GM13976 (cell line): ENCODE data around the gene XRCC1.

Source experiments
- DNase-seq: peaks from one replicate; pipeline ENCODE4 v3.0.0; 2012; ENCODE audit warnings: low spot score
- in situ Hi-C: fragments of 300-500 bp; cut with MboI; formaldehyde crosslinking; loops from one replicate; pipeline ENCODE4 v1.12.0; 2022; ENCODE audit warnings: low sequenced_read_pairs, mixed read lengths, inconsistent platforms; ENCODE audit not compliant: unreplicated experiment
- TF ChIP-seq, protein P1 (sequence below): IDR thresholded peaks from 2 replicates; pipeline ENCODE4 v1.5.1; 2012; ENCODE audit warnings: borderline replicate concordance, mild to moderate bottlenecking; ENCODE audit not compliant: insufficient read depth; ENCODE audit errors: extremely low read depth, missing control alignments, control extremely low read depth

The XRCC1 gene

DNA sequence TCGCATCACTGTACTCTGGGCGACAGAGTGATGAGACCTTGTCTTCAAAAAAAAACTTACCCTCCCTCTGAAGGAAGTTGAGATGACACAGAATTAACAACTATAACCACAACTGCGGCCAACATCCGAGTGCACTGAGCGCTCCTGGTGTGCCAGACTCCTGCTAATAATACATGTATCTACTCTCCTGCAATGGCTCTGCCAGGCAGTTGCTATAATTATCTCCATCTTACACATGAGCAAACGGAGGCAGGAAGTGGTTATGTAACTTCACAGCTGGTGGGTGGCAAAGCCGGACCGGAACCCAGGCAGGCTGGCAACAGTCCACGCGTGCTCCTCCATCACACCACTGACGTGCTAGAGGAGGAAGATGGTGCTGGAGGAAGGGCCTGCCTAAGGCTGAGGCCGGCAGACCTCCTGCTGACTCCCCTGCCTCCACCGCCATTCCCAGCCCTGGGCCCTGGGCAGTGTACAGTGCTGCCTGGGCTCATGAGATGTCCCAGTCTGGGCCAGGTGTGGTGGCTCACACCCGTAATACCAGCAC lies 12.6 kb downstream of the XRCC1 start:
- in situ Hi-C loops: no loop called here
- peak; percentile 54 for DNase-seq
- TF ChIP-seq, protein P1, sequence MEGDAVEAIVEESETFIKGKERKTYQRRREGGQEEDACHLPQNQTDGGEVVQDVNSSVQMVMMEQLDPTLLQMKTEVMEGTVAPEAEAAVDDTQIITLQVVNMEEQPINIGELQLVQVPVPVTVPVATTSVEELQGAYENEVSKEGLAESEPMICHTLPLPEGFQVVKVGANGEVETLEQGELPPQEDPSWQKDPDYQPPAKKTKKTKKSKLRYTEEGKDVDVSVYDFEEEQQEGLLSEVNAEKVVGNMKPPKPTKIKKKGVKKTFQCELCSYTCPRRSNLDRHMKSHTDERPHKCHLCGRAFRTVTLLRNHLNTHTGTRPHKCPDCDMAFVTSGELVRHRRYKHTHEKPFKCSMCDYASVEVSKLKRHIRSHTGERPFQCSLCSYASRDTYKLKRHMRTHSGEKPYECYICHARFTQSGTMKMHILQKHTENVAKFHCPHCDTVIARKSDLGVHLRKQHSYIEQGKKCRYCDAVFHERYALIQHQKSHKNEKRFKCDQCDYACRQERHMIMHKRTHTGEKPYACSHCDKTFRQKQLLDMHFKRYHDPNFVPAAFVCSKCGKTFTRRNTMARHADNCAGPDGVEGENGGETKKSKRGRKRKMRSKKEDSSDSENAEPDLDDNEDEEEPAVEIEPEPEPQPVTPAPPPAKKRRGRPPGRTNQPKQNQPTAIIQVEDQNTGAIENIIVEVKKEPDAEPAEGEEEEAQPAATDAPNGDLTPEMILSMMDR: no peak

DNA sequence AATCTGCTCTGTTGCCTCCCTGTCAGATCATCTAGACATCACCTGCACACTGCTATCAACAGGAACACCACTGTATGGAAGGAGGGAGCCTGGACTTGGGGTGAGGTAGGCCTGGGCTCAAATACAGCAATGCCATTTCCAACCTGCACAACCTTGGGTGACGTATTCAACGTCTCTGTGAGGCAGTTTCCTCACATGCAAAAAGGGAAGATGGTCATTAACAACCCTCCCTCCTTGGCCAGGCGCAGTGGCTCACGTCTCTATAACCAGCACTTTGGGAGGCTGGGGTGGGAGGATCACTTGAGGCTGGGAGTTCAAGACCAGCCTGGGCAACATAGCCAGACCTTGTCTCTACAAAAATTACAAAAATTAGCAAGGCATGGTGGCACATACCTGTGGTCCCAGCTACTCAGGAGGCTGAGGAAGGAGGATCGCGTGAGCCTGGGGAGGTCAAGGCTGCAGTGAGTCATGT lies 13.1 kb downstream of the XRCC1 start:
- in situ Hi-C loops: no loop called here
- TF ChIP-seq, protein P1: no peak
- no peak for DNase-seq

DNA sequence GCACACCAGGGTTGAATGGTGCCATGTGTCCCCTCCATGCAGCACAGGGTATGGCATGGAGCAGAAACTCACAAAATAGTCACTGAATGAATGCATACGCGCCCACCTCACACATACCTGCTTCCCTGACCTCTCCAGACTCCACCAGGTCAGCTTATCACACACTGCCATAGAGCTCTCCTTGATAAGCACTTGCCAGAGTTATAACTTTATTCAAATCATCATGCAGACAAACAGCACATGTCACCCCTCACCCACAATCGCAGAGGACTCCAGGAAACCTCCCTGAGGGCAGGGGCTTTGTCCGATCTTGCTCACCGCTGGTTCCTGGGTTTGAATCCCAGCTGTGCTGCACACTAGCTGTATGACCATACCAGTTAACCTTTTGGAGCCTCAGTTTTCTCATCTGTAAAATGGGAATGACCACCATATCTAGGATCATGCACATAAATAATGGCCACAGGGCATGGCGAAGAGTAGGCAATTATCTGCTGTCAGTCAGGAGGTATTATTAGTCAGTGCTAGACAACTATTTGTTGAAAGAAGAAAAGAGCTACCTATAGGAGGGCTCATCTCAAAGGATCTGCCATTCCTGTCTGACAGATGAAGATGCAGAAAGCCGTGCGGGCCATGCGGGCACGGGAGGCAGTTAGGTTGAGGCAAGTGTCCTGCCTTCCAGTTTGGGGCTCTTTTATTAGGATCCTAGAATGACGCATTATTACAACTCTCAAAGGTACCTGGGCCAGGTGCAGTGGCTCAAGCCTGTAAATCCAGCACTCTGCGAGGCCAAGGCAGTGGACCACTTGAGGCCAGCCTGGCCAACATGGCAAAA lies 14.0 kb downstream of the XRCC1 start:
- TF ChIP-seq, protein P1: no peak
- DNase-seq: no peak
- in situ Hi-C loops: no loop called here

DNA sequence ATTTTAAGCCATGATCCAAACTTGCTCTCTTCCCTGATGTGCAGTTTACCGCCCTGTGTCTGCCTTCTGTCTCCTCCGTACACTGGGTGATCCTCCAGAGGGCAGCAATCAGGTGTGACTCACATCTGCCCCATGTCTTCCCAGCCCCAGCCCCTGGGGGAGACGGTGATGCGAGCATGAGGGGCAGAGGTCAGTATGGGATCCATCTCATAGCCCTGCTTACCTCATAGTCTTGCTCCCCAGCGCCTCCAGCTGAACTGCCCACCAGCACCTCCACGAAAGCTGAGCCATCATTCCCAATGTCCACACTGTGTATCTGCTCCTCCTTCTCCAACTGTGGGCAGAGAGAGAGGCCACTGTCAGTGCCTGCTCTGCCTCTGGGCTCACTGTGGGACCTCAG lies 14.6 kb downstream of the XRCC1 start:
- in situ Hi-C loops: no loop called here
- no peak for DNase-seq
- TF ChIP-seq, protein P1: no peak

DNA sequence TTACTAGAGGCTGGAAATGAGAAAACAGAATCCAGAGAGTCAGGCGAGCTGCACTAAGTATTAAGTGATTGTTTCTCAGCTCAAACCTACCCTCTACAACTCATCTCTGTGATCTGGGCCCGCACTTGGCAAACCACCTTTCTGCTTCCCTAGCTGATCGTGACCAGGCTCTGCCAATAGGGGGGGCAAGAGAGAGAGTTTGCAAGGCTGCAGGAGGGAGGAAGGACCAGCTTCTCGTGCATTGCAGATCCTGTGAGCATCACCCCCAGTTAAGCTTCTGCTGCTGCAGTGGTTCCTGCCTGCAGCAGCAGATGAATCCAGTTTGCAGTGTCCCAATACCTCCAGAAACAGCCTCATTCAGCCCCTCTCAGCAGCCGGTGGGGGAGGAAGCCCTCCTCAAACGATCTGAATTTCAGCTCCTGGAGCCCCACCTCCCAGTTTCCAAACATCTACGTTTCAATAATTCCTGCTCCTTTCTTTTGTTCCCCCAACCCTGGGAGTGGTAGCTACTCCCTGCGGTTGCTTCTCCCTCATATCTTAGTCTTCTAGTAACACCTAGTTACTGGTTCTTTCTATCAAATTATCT lies 20.0 kb downstream of the XRCC1 start:
- TF ChIP-seq, protein P1: peak; percentile 78
- in situ Hi-C loops: no loop called here
- peak; percentile 84 for DNase-seq

DNA sequence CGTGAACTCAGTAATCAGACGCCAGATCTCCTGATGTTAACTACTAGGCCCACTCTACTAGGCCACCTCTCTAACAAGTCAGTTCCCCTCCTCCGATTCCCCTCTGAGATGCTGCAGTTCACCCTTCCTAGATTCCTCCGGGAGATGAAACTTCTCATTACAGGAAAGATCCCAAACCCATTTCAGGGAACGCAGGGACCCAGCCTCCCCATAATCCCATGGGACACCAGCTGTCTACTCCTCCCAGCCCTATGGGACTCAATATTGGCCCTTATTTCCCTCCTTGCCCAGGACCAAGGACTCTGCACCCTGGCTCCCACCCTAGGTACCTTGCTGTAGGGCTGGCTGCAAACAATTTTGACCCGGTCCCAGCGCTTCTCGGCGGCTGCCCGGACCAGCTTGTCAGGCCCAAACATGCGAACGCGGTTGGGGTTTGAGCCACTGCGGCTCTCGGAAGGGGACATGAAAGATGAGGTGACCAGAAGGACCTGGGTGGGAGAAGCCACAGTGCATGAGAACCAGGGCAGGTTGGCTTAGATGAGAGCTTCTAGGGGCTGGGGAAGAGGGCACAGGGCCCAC lies 20.9 kb downstream of the XRCC1 start:
- TF ChIP-seq, protein P1: no peak
- DNase-seq: no peak
- in situ Hi-C loops: no loop called here
